HG03045 (cell line): ENCODE data around the gene ABT1.

Experiments used
- ATAC-seq: cut with Tn5 transposase; IDR thresholded peaks from one replicate; pipeline ENCODE4 v1.9.1; 2021; ENCODE audit warnings: mild to moderate bottlenecking, moderate library complexity; ENCODE audit not compliant: unreplicated experiment

Gene ABT1

GRCh38 chr6:26571592-26572296 is 25.0 kb upstream of the ABT1 start:
- no peak for ATAC-seq

- no peak for ATAC-seq
Observed at GRCh38 chr6:26575494-26575939, 21.2 kb upstream of the ABT1 start.

DNA sequence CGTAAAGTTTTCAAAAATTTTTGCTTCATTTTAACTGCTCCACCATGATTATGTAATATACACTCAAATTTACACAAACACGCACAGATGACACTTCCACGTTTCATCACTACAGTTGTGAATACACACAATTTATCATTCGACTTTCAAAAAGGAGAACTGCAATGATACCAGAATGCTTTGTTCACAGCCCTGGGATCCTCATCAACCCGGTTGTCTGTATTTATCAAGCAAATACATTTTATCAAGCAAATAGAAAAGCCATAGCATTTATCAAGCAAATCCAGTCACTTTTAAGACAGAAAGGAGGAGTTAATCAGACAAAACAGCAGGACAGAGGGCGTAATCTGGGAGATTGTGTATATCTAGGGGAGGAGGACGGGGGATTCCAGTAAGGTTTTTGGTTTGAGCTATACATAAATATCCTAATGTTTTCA is 20.3 kb upstream of the ABT1 start:
- ATAC-seq = no peak

DNA sequence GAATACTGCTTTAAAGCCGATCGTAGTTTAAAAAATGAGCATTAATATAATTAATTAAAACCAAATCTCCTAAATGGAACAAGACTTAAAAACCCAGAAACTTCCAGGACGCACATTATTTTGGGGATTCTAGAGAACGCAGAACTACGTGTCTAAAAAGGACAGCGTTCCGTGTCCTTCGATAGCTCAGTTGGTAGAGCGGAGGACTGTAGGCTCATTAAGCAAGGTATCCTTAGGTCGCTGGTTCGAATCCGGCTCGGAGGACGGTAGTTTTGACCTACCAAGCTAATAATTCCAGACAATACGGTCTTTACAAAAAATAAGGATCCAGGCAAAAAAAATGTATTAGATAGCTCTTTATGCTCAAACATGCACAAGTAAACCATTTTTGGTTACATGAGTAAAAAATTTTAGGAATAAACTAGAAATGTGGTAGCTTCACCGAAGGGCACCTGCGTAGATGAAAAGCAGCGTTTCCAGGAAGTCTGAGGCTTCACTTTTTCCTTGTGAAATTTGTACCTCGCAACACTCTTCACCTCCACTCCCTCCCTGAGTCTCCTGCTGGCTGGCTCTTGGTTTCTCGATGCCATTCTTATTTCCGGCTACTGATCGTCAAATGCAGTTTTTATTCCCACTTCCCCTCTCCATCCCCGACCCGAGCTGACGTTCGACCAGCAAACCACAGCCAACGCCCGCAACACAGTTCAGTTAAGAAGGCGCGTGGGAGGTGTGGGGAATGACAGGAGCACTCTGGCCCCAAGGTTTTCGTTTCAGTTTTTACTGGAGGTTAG is 19.6 kb upstream of the ABT1 start:
- ATAC-seq = no peak

- ATAC-seq = no peak
Observed at GRCh38 chr6:26577720-26578072, 19.1 kb upstream of the ABT1 start.

DNA sequence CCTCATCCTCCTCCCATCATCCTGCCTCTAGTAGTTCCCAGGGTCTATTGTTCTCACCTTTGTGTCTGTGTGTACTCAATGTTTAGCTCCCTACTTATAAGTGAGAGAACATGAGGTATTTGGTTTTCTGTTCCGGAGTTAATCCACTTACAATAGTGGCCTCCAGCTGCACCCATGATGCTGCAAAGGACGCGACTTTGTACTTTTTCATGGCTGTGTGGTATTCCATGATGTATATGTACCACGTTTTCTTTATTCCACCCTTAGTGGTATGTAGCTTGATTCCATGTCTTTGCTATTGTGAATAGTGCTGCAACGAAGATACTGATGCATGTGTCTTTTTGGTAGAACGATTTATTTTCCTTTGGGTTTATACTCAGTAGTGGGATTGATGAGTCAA is 18.5 kb upstream of the ABT1 start:
- no peak for ATAC-seq

DNA sequence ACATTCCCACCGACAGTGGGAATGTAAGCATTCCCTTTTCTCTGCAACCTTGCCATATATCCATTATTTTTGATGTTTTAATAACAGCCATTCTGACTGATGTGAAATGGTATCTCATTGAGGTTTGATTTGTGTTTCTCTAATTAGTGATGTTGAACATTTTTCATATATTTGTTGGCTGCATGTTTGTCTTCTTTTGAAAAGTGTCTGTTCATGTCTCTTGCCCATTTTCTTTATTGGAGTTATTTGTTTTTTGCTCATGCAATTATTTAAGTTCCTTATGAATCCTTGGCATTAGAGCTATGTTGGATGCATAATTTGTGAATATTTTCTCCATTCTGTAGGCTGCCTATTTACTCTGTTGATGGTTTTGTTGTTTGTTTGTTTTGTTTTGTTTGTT is 18.0 kb upstream of the ABT1 start:
- ATAC-seq = no peak

DNA sequence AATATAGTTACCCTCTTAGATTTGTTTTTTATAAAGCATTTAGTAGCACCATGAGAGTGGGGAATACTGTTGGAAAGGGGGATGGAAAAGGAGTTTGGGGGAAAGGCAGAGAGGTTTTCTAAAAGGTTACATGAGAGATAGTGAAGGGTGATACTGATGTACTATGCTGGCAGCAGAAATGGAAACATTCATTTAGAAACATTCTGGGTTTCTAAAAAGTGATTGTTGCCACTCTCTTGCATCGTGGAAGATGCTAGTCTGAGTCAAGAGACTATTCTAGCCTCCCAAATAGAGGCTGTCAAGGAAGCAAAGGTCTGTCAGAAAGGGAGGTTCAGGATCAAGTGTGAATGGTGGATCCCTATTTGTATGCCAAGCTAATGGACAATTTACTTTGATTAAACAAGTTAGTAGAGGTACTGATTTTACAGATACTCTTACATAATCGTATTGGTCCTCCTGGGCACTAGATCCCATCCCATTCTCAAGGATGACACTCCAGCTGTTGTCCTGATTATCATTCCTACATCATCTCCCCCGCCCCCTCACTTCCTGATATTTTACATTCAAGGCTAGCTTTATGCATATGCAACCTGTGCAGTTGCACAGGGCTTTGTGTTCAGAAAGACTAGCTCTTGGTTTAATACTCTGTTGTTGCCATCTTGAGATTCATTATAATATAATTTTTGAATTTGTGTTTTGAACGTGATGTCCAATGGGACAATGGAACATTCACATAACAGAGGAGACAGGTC is 15.4 kb upstream of the ABT1 start:
- ATAC-seq = no peak

GRCh38 chr6:26588965-26589364 is 7.8 kb upstream of the ABT1 start:
- no peak for ATAC-seq

DNA sequence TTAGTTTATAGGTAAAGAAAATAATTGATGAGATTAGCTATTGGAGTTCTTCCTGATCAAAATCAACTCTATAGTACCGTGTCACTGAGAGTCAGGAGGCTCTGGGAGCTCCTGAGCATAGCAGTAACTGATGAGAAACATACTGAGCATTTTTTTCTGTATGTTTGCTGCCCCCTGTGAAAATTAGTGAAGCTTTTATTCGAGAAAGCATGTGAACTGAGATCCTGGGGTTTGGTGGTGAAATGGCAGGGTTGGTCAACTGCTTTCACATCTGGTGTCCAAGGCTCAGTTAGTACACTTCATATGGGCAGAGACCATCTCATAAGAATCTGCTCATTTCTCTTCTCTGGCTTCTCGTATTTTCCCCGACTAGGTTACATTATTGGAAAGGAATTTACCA is 4.1 kb upstream of the ABT1 start:
- no peak for ATAC-seq

- ATAC-seq = no peak
Observed at GRCh38 chr6:26593278-26594130, 3.2 kb upstream of the ABT1 start.

GRCh38 chr6:26594131-26594498 is 2.6 kb upstream of the ABT1 start:
- ATAC-seq = no peak

- ATAC-seq = no peak
Observed at GRCh38 chr6:26594730-26595632, 1.8 kb upstream of the ABT1 start.

DNA sequence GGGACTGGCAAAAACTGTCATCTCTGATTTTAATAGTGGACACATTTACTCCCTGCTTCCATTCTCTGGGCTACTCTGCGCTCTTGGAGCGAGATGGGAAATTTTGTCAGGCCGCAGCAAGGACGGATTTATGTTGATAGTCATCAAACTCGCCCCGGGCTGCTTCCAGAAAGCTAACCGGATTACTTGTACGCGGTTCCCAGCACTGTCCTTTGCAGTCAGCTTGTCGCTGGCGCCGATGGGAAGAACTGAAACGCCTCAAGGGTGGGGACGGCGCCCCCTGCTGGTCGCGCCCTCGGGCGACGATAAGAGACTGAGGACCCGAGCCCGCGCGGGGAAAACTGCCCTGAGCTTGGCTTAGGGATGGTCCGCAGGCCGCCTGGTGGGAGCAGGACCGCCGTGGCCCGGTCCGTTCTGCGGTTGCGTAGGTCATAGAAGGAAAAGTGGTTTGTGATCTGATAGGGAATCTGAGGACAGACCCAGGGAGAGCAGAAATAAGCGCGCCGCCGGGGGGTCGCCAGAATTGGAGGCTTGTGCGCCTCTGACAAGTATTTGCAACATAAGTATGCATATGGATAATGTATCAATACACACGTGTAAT is 984 bp upstream of the ABT1 start:
- ATAC-seq = peak; percentile 63

DNA sequence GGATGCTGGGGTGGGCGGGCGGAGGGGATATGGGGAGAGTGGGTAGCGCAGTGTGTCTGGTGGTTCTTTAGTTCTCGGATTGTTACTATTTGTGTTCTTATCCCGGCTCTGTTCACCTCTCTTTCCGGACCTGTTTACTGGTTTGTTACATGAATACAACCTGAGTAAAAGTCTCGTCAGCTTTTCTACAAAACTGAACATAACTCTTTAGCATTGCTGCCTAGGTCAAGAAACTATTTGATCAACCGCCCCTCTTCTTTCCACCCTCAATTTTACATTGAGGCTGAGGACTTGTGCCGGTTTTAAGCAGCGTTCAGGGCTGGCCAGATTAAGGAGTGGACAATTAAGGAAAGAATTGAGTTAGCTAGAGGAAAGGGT is 625 bp downstream of the ABT1 start:
- no peak for ATAC-seq

DNA sequence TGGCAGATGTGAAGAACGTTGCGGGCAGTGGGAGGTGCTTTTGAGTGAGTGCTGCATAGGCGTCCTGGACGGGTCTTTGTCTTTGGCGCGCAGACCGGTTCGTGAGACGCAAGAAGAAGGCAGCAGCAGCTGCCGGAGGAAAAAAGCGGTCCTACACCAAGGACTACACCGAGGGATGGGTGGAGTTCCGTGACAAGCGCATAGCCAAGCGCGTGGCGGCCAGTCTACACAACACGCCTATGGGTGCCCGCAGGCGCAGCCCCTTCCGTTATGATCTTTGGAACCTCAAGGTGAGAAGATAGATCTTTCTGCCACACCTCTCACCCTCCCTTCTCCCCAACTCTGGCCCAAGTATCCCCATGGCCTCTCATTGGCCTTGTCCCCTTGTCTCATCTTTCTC is 1.1 kb downstream of the ABT1 start:
- ATAC-seq = no peak

- no peak for ATAC-seq
Observed at GRCh38 chr6:26598267-26598666, 1.5 kb downstream of the ABT1 start.

DNA sequence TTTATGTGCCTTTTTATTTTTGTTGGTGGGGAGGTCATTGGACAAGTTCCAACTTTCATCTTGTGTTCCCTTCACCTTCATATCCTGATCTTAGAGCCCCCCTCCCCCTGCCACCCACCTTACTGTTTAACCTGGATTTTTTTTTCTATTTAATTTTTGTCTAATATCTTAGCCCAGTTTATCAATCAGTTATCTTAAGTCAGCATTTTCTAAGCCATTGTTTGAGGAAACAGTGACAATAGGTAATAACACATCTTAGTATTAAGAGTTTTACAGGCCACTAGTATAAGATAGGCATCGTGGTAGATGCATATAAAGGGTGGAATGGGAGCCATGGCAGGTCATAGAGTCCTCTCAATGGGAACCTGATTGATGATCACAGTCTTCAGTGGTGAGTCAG is 2.4 kb downstream of the ABT1 start:
- ATAC-seq = no peak

DNA sequence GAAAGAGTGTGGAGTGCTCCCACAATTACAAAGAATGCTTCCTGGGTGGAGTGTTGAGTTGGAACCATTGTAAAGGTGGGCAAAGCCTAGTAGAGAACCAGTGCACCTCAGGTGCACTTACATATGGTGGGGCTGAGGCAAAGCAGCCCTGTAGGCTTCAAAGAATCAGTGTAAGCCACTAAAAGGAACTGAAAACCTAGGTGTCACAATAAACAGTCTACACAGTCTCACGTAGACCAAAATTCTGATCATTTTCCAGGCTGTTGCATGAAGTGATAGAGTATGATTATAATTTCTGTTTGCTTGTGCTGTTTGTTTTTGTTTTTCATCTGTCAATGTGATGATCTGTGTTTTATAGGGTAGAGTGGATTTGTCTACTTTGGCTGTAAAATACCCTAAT is 2.8 kb downstream of the ABT1 start:
- no peak for ATAC-seq

DNA sequence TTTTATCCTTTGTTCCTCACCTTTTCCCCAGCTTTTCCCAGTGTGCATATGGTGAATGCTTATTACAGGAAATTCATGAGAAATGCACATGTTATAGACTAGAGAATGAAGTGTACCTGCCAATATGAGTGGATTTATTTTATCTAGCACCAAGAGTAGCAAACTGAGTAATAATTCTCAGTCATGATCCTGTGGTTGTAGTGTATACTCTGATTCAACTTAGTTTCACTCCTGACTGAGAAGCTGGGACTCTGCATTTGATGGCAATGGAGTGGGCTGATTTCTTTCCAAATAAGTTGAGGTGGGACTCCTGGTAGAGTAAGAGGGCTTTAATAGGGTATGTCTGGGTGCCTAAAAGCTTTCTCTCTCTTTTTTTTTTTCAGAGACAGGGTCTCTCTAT is 4.0 kb downstream of the ABT1 start:
- no peak for ATAC-seq
